H1 (cell line): ENCODE results near the gene TPT1. TPM values are rescaled to one million over a fixed set of nuclear protein-coding genes. Genes with fewer than 3 reads are reported as not detected.

Experiments
- CTCF ChIA-PET: fragments of 300-600 bp; sonication (Branson Sonifier 250); formaldehyde crosslinking; loops from one replicate; lab custom pipeline; 2021; ENCODE audit not compliant: partially characterized antibody; lab: Charles Lee
- POLR2A ChIA-PET: fragments of 300-600 bp; sonication (Branson Sonifier 250); formaldehyde crosslinking; loops from one replicate; lab custom pipeline; 2021; ENCODE audit warnings: inconsistent platforms; ENCODE audit not compliant: partially characterized antibody; lab: Charles Lee
- DNase-seq, 2 experiments: peaks; one replicate each; pipeline versions ENCODE4 v3.0.0 to v3.0.0-alpha.2; 2010 to 2022; ENCODE audit warnings: low spot score in 2 of 2, low read depth in 1 of 2, mixed read lengths in 1 of 2
- FAIRE-seq: peaks from 2 replicates; lab custom pipeline; 2011; peaks lifted over from hg19 to GRCh38; lab: Jason Lieb, UNC
- H2AFZ ChIP-seq: 2 replicates; pipeline ENCODE4 v1.8.1; 2012; ENCODE audit warnings: low read length, inconsistent platforms
- H2AK5ac ChIP-seq: 2 replicates; pipeline ENCODE4 v1.6.1; 2013; ENCODE audit warnings: low read depth, low read length
- H2BK120ac ChIP-seq: replicated peaks from 2 replicates; pipeline ENCODE3; 2013; ENCODE audit warnings: low read depth, low read length, inconsistent platforms
- H2BK12ac ChIP-seq: 2 replicates; pipeline ENCODE4 v1.6.1; 2013; ENCODE audit warnings: low read depth, low read length
- H2BK15ac ChIP-seq: 2 replicates; pipeline ENCODE4 v1.6.1; 2013; ENCODE audit warnings: low read length
- H2BK20ac ChIP-seq: 2 replicates; pipeline ENCODE4 v1.6.1; 2013; ENCODE audit warnings: low read length
- H2BK5ac ChIP-seq: 2 replicates; pipeline ENCODE4 v1.6.1; 2013; ENCODE audit warnings: low read depth, low read length
- H3K14ac ChIP-seq: 2 replicates; pipeline ENCODE4 v1.6.1; 2013; ENCODE audit warnings: inconsistent platforms; ENCODE audit not compliant: insufficient read length
- H3K18ac ChIP-seq: 2 replicates; pipeline ENCODE4 v1.6.1; 2013; ENCODE audit warnings: low read length; ENCODE audit errors: extremely low read depth
- H3K23ac ChIP-seq: 2 replicates; pipeline ENCODE4 v1.6.1; 2013; ENCODE audit warnings: inconsistent platforms; ENCODE audit not compliant: insufficient read length
- H3K23me2 ChIP-seq: 2 replicates; pipeline ENCODE4 v1.6.1; 2013; ENCODE audit warnings: low read depth, low read length
- H3K27ac ChIP-seq: 2 replicates; pipeline ENCODE4 v1.6.1; 2011; ENCODE audit warnings: low read depth, low read length, inconsistent platforms
- H3K27me3 ChIP-seq, 4 experiments: replicated peaks in 1 of 4; 1 replicate in 1 of 4; 2 replicates in 3 of 4; pipeline versions ENCODE4 v1.6.1 to v1.8.1; 2011 to 2013; ENCODE audit warnings: low read length in 3 of 4, mild to moderate bottlenecking in 3 of 4, inconsistent platforms in 2 of 4, mixed read lengths in 2 of 4, moderate library complexity in 1 of 4; ENCODE audit not compliant: control insufficient read depth in 3 of 4, insufficient read depth in 3 of 4; ENCODE audit errors: extremely low read depth in 1 of 4
- H3K36me3 ChIP-seq, 4 experiments: 2 replicates each; pipeline versions ENCODE4 v1.6.1 to v1.8.1; 2011 to 2013; ENCODE audit warnings: mild to moderate bottlenecking in 4 of 4, low read length in 3 of 4, moderate library complexity in 2 of 4, control low read depth in 1 of 4, inconsistent platforms in 1 of 4; ENCODE audit not compliant: insufficient read depth in 4 of 4, control insufficient read depth in 2 of 4
- H3K4ac ChIP-seq: replicated peaks from 2 replicates; pipeline ENCODE3; 2013; ENCODE audit warnings: low read length, low read depth, mixed read lengths, inconsistent platforms; ENCODE audit not compliant: insufficient read length
- H3K4me1 ChIP-seq, 4 experiments: replicated peaks in 1 of 4; 1 replicate in 1 of 4; 2 replicates in 3 of 4; pipeline versions ENCODE4 v1.6.1 to v1.8.1; 2011 to 2013; ENCODE audit warnings: low read length in 3 of 4, inconsistent platforms in 2 of 4, mixed read lengths in 1 of 4; ENCODE audit not compliant: insufficient read depth in 4 of 4, control insufficient read depth in 3 of 4
- H3K4me2 ChIP-seq, 2 experiments: 2 replicates each; pipeline versions ENCODE4 v1.6.1 to v1.8.1; 2011 to 2013; ENCODE audit warnings: low read depth in 2 of 2, low read length in 2 of 2, control low read depth in 1 of 2, inconsistent platforms in 1 of 2, mild to moderate bottlenecking in 1 of 2; ENCODE audit not compliant: insufficient read depth in 1 of 2
- H3K4me3 ChIP-seq, 4 experiments: fragments of 200-600, 300-600 bp in 1 of 4; sonication (generic), shearing (Covaris generic), sonication (Bioruptor Twin) in 1 of 4; 2 replicates each; pipeline versions ENCODE4 v1.5.1 to v1.8.1; 2011 to 2016; ENCODE audit warnings: low read length in 4 of 4, low read depth in 3 of 4, control low read depth in 2 of 4, inconsistent platforms in 2 of 4, mild to moderate bottlenecking in 2 of 4, mixed read lengths in 1 of 4, moderate library complexity in 1 of 4; ENCODE audit not compliant: insufficient read depth in 2 of 4; ENCODE audit errors: extremely low read depth in 1 of 4
- H3K56ac ChIP-seq: replicated peaks from 2 replicates; pipeline ENCODE3; 2013; ENCODE audit warnings: low read depth, mild to moderate bottlenecking, mixed read lengths, low read length, inconsistent platforms; ENCODE audit not compliant: insufficient read length
- H3K79me1 ChIP-seq: 2 replicates; pipeline ENCODE4 v1.6.1; 2013; ENCODE audit warnings: low read depth, low read length, control low read depth
- H3K79me2 ChIP-seq, 2 experiments: 2 replicates each; pipeline versions ENCODE4 v1.6.1 to v1.8.1; 2012 to 2013; ENCODE audit warnings: low read length in 2 of 2, mild to moderate bottlenecking in 2 of 2, inconsistent platforms in 1 of 2; ENCODE audit not compliant: insufficient read depth in 2 of 2, control insufficient read depth in 1 of 2
- H3K9ac ChIP-seq, 4 experiments: replicated peaks in 1 of 4; 1 replicate in 1 of 4; 2 replicates in 3 of 4; pipeline versions ENCODE4 v1.6.1 to v1.8.1; 2011 to 2013; ENCODE audit warnings: low read depth in 3 of 4, low read length in 3 of 4, control low read depth in 2 of 4, mild to moderate bottlenecking in 2 of 4, moderate library complexity in 2 of 4, inconsistent platforms in 1 of 4; ENCODE audit errors: extremely low read depth in 1 of 4
- H3K9me3 ChIP-seq, 2 experiments: 2 replicates each; pipeline versions ENCODE4 v1.6.1 to v1.8.1; 2012 to 2013; ENCODE audit warnings: mild to moderate bottlenecking in 2 of 2, moderate library complexity in 2 of 2, control low read depth in 1 of 2, inconsistent platforms in 1 of 2, low read depth in 1 of 2, low read length in 1 of 2, mixed read lengths in 1 of 2; ENCODE audit not compliant: insufficient read depth in 2 of 2
- H4K20me1 ChIP-seq, 2 experiments: replicated peaks in 1 of 2; 2 replicates each; pipeline versions ENCODE3 to v1.8.1; 2011 to 2013; ENCODE audit warnings: inconsistent platforms in 2 of 2, low read length in 2 of 2, mild to moderate bottlenecking in 1 of 2; ENCODE audit not compliant: insufficient read depth in 2 of 2, control insufficient read depth in 1 of 2
- H4K5ac ChIP-seq: 2 replicates; pipeline ENCODE4 v1.6.1; 2013; ENCODE audit warnings: low read length, low read depth, mixed read lengths, inconsistent platforms; ENCODE audit not compliant: insufficient read length
- H4K8ac ChIP-seq: 2 replicates; pipeline ENCODE4 v1.8.0; 2013; ENCODE audit warnings: mild to moderate bottlenecking, moderate library complexity, low read length, inconsistent platforms; ENCODE audit not compliant: insufficient read depth; ENCODE audit errors: extremely low read depth
- H4K91ac ChIP-seq: replicated peaks from 2 replicates; pipeline ENCODE3; 2013; ENCODE audit warnings: low read length, mixed read lengths, inconsistent platforms; ENCODE audit not compliant: insufficient read length
- BACH1 ChIP-seq: IDR thresholded peaks from 2 replicates; pipeline ENCODE4 v1.6.1; 2012; ENCODE audit warnings: low read length, improper control_type of control experiment
- BCL11A ChIP-seq, 2 experiments: IDR thresholded peaks; one replicate each; pipeline ENCODE4 v1.6.1; 2011; ENCODE audit warnings: low read depth in 2 of 2, low read length in 2 of 2, mild to moderate bottlenecking in 2 of 2
- EZH2 ChIP-seq: fragments of 200-600 bp; sonication (generic); IDR thresholded peaks from 2 replicates; pipeline ENCODE4 v1.7.1; 2012; ENCODE audit warnings: low read depth, mild to moderate bottlenecking, moderate library complexity, low read length, inconsistent platforms; ENCODE audit not compliant: severe bottlenecking
- WGBS, 2 experiments: shearing (Covaris generic) in 1 of 2; methylation state at CpG; one replicate each; pipeline versions ENCODE4 v1.1.6 to v1.1.7; 2013 to 2015; ENCODE audit warnings: low lambda C conversion rate in 2 of 2, mixed read lengths in 2 of 2, inconsistent platforms in 1 of 2, low coverage in 1 of 2, missing lambda C conversion rate in 1 of 2; ENCODE audit not compliant: insufficient replicate concordance in 2 of 2, insufficient coverage in 1 of 2, insufficient read length in 1 of 2; ENCODE audit errors: extremely low coverage in 1 of 2, missing lambda C conversion rate in 1 of 2; 5-methylcytosine and 5-hydroxymethylcytosine counted together
- polyA plus RNA-seq, 7 experiments: library from polyadenylated mRNA; depleted of rRNA in 3 of 7; stranded (reverse) in 5 of 7; unstranded in 2 of 7; fragments of >200 nt in 5 of 7; fragments of 200-250 nt in 2 of 7; gene quantifications; 1 replicate in 5 of 7; 2 replicates in 1 of 7; 4 replicates in 1 of 7; pipeline versions ENCODE4 v1.2.1 to v1.2.3, GENCODE V29; 2011 to 2013; ENCODE audit warnings: missing spikeins in 2 of 7, mixed read lengths in 2 of 7
- total RNA-seq: library from RNA; stranded (reverse); fragmentation: NEBNext Ultra II Directional; extraction: Animal tissue kit (Norgen Biotek cat#: 25700); gene quantifications from 2 replicates; pipeline ENCODE4 v1.2.1, GENCODE V29; 2021

TPT1 gene
- total and polyA plus RNA-seq, 2 of the 8 experiments (the other 6 are each of a cell fraction or from before 2014, with no cell fraction given) = 2,245 to 2,279 TPM

DNA sequence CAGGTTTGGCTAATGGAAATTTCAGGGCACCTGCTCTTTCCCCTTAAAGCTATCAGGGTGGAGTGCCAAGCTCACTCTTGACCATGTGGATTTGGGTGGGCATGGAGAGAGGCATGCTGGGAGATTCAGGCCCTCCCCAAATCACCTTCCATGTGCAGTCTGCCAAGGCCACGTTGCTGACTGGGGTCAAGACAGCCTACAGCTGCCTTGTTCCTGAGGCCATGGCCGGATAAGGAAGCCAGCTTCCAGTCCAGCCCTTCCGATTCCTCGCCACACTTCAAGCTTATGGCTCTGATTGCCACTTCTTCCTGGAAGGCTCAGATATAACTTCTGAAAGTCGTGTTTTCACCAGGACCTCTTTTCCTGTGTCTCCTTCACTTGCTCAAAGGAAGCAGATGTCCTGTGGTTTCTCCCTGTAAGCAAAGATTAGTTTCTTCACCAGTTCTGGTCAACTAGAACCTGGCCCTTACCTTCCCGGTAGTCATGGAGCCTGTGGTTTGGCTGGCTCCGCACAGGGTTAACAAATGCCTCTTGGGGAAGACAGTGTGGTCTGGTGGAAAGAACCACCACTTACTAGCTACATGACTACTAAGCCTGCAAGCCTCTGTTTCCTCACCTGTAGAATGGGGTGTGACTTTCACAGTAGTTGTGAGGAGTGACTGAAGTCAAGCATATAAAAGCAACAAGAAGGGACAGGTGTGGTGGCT is 16.1 kb upstream of the TPT1 start:
- Histone ChIP-seq H2AK5ac (no peak overlapping the region), H3K4me3 (no peak overlapping the region), H4K5ac (no peak overlapping the region), H3K23me2 (no peaks in the 10 kb centered on the region), H3K9ac (no peak overlapping the region), H3K4me1 (0 out of 7 replicates have a peak, but pooled peaks cover 0 to 3% (median 0%) of the 10 kb centered on the region in 4 experiments), H2AFZ (no peak overlapping the region), H2BK12ac (no peak overlapping the region), H2BK20ac (no peak overlapping the region), H3K27me3 (no peaks in the 10 kb centered on the region), H3K23ac (no peak overlapping the region), H2BK120ac (no peak overlapping the region), H3K56ac (no peak overlapping the region), H2BK15ac (no peak overlapping the region), H3K27ac (no peak overlapping the region), H3K79me2 (no peaks in the 10 kb centered on the region; a peak in 1 of 4 replicates), H4K20me1 (no peaks in the 10 kb centered on the region), H3K4me2 (no peak overlapping the region), H3K18ac (no peak overlapping the region), H3K4ac (no peak overlapping the region), H3K36me3 (peaks cover 0 to 22% (median 2%) of the 10 kb centered on the region in 4 experiments; a peak in 5 of 8 replicates), H2BK5ac (no peak overlapping the region), H4K8ac (no peak overlapping the region), H4K91ac (no peak overlapping the region), H3K79me1 (no peaks in the 10 kb centered on the region), H3K9me3 (no peaks in the 10 kb centered on the region), H3K14ac (no peak overlapping the region)
- POLR2A ChIA-PET = interaction anchor here (0.7 to 15.0 kb wide), 2 partner anchors 17 to 70 kb away, joined by 3 to 138 read pairs; partner anchors contain the start of gene TPT1
- WGBS, 2 experiments = 87% methylated on average over 7 of the region's 7 CpGs; no CpG with 5 or more reads in 1 of the 2 experiments
- TF ChIP-seq EZH2 = no peak
- TF ChIP-seq BACH1 = no peak
- no peak for TF ChIP-seq BCL11A (IDR thresholded peaks at IDR 0.05; ENCODE audit: low read depth in 2 of 2, low read length in 2 of 2)
- CTCF ChIA-PET = interaction anchor here (0.6 to 2.2 kb wide), 7 partner anchors 9 to 319 kb away, joined by 3 to 9 read pairs (median 4); partner anchors contain the start of gene TPT1
- no peak for DNase-seq
- no peak for FAIRE-seq
